OCI-LY3 (cell line): Measurements from ENCODE around the gene S100A13.

Experiments used
- EZH2phosphoT487 ChIP-seq: fragments of 200-600 bp; shearing (Covaris generic); IDR thresholded peaks from 2 replicates; pipeline ENCODE4 v1.6.1; 2018; ENCODE audit warnings: antibody characterized with exemption, mixed run types, low read depth
- TF ChIP-seq, protein P1 (sequence below): fragments of 200-600, 300-600 bp; sonication (generic); IDR thresholded peaks from 2 replicates; pipeline ENCODE4 v1.5.1; 2014; ENCODE audit warnings: antibody characterized with exemption, low read length, low read depth

DNA sequence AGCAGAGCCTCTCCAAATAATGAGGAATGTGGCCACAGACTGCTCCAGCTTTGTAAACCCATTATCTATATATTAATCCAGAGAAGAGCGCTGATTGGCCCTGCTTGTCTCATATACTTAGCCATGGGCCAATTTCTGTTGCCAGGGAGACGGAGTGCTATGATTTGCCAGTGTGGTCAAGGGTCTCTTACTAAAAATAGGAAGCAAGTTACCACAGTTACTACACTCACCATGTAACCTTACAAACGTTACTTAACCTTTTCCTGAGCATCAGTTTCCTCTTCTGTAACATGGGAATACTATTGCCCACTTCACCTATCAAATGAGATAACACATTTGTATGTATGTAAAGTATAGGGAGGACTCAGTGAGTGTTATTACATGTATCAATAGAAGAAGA, 54.0 kb downstream of the S100A13 start:
- TF ChIP-seq, protein P1, sequence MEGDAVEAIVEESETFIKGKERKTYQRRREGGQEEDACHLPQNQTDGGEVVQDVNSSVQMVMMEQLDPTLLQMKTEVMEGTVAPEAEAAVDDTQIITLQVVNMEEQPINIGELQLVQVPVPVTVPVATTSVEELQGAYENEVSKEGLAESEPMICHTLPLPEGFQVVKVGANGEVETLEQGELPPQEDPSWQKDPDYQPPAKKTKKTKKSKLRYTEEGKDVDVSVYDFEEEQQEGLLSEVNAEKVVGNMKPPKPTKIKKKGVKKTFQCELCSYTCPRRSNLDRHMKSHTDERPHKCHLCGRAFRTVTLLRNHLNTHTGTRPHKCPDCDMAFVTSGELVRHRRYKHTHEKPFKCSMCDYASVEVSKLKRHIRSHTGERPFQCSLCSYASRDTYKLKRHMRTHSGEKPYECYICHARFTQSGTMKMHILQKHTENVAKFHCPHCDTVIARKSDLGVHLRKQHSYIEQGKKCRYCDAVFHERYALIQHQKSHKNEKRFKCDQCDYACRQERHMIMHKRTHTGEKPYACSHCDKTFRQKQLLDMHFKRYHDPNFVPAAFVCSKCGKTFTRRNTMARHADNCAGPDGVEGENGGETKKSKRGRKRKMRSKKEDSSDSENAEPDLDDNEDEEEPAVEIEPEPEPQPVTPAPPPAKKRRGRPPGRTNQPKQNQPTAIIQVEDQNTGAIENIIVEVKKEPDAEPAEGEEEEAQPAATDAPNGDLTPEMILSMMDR = no peak
- no peak for TF ChIP-seq EZH2phosphoT487
